GM10266 (cell line): Measurements from ENCODE around the gene YPEL4.

ENCODE experiments used
- DNase-seq: peaks from one replicate; pipeline ENCODE4 v3.0.0; 2012; ENCODE audit errors: extremely low spot score
- TF ChIP-seq, protein P1 (sequence below): IDR thresholded peaks from 2 replicates; pipeline ENCODE4 v1.5.1; 2012; ENCODE audit warnings: mild to moderate bottlenecking, low read depth; ENCODE audit not compliant: control insufficient read depth, insufficient read depth; ENCODE audit errors: missing control alignments

Gene YPEL4

GRCh38 chr11:57615308-57615707 lies 34.4 kb downstream of the YPEL4 start:
- no peak for DNase-seq
- TF ChIP-seq, protein P1, sequence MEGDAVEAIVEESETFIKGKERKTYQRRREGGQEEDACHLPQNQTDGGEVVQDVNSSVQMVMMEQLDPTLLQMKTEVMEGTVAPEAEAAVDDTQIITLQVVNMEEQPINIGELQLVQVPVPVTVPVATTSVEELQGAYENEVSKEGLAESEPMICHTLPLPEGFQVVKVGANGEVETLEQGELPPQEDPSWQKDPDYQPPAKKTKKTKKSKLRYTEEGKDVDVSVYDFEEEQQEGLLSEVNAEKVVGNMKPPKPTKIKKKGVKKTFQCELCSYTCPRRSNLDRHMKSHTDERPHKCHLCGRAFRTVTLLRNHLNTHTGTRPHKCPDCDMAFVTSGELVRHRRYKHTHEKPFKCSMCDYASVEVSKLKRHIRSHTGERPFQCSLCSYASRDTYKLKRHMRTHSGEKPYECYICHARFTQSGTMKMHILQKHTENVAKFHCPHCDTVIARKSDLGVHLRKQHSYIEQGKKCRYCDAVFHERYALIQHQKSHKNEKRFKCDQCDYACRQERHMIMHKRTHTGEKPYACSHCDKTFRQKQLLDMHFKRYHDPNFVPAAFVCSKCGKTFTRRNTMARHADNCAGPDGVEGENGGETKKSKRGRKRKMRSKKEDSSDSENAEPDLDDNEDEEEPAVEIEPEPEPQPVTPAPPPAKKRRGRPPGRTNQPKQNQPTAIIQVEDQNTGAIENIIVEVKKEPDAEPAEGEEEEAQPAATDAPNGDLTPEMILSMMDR: no peak

- TF ChIP-seq, protein P1: no peak
Measured at GRCh38 chr11:57614234-57614772, 35.4 kb downstream of the YPEL4 start.

DNA sequence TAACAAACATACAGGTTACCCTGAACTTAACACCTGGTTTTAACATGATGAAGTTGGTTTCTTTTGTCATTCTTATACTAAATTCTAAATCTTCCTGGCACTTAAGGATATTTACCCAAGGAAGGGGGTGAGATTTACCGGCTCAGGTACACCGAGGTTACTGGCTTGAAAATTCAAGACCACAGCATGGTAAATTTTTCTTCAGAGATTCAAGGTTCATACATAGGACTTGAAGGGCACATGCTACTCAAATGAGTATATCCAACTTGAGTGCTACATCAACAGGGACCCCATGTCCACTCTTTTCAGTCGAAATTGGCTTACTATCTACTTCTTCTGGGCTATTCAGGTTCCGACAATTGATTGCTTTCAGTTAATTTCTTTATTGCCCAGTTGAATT lies 39.5 kb downstream of the YPEL4 start:
- TF ChIP-seq, protein P1: no peak
- no peak for DNase-seq

More at GRCh38 chr11:57614234-57614772, 35.4 kb downstream of the YPEL4 start:
- DNase-seq: no peak

- DNase-seq: no peak
- TF ChIP-seq, protein P1: no peak
Measured at GRCh38 chr11:57605028-57605420, 44.7 kb downstream of the YPEL4 start.

- DNase-seq: no peak
- TF ChIP-seq, protein P1: no peak
Measured at GRCh38 chr11:57604296-57605027, 45.2 kb downstream of the YPEL4 start.

DNA sequence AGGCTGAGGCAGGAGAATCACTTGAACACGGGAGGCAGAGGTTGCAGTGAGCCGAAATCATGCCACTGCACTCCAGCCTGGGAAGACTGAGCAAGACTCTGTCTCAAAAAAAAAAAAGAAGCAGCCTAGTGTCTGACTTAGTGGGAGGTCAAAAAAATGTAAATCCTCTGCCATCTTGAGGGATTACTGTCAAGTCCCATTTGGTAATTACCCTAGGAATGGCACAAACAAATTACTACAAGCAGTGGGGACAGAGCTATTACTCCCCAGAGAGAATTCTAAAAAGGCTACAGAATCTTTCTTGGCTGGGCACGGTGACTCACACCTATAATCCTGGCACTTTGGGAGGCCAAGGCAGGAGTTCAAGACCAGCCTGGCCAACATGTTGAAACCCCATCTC lies 48.4 kb downstream of the YPEL4 start:
- TF ChIP-seq, protein P1: no peak
- no peak for DNase-seq

DNA sequence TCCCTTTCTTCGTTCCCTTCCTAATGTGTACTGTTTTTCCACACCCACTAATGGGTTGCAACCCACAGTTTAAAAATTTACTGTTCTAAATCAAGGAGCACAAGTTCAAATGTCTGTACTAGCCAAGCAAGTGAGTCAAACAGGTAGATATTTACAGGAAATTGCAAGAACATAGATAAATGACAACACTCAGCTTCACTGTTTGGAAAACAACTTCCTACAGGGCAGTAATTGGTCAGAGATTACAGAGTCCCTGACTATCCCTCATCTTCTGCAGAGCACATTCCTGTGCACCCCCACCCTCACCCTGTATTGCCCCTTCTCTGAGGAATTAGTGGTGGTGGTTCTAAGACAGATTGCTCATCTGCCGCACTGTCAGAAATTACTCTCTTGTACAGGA lies 50.3 kb downstream of the YPEL4 start:
- no peak for DNase-seq
- TF ChIP-seq, protein P1: no peak
